GM12892 (cell line): ENCODE data around the gene RABGEF1.

Experiments
- POLR2A ChIP-seq: IDR thresholded peaks from 2 replicates; pipeline ENCODE4 v1.6.1; 2011; ENCODE audit warnings: low read depth, low read length, control low read depth
- POLR2AphosphoS5 ChIP-seq: IDR thresholded peaks from 2 replicates; pipeline ENCODE4 v1.6.1; 2011; ENCODE audit warnings: low read depth, low read length, control low read depth

DNA sequence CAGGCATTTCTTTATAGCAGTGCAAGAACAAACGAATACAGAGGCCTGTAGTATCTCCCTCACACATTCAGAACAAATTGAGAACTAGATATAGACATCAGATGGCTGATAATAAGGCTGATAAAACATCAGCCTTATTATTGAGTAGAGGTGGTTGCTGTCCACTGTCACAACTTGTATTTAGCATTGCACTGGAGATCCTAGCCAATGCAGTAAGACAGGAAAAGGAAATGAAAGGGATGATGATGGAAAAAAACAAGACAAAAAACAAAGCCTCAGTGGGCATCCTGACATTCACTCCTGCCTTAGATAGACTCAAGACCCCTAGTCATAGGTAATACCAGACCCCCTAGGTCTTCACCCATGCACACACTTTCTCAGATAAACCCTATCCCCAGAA lies 4.7 kb upstream of the RABGEF1 start:
- TF ChIP-seq POLR2A (no peak), POLR2AphosphoS5 (no peak)
